Osteocyte (in vitro differentiated cells): Measurements from ENCODE around the gene CHD9NB. TPM values are rescaled to one million over a fixed set of nuclear protein-coding genes. Genes with fewer than 3 reads are reported as not detected.
A peak's percentile ranks its signal among the peaks of the same experiment; 100 is the strongest.

ENCODE experiments used
- DNase-seq: peaks from one replicate; pipeline ENCODE4 v3.0.0; 2021; ENCODE audit warnings: mixed read lengths; ENCODE audit not compliant: unreplicated experiment; ENCODE audit errors: extremely low spot score
- H3K27ac Mint-ChIP-seq: one replicate; pipeline ENCODE4 v1.8.0; 2021; ENCODE audit warnings: mild to moderate bottlenecking, mixed read lengths; ENCODE audit not compliant: unreplicated experiment
- H3K27me3 Mint-ChIP-seq: one replicate; pipeline ENCODE4 v1.8.0; 2021; ENCODE audit warnings: mixed read lengths; ENCODE audit not compliant: unreplicated experiment
- H3K36me3 Mint-ChIP-seq: one replicate; pipeline ENCODE4 v1.8.0; 2021; ENCODE audit warnings: mixed read lengths; ENCODE audit not compliant: unreplicated experiment
- H3K4me1 Mint-ChIP-seq: one replicate; pipeline ENCODE4 v1.8.0; 2021; ENCODE audit warnings: mixed read lengths; ENCODE audit not compliant: unreplicated experiment
- H3K4me3 Mint-ChIP-seq: one replicate; pipeline ENCODE4 v1.8.0; 2021; ENCODE audit warnings: mild to moderate bottlenecking, moderate library complexity, mixed read lengths; ENCODE audit not compliant: unreplicated experiment
- H3K9me3 Mint-ChIP-seq: one replicate; pipeline ENCODE4 v1.8.0; 2021; ENCODE audit warnings: mixed read lengths; ENCODE audit not compliant: unreplicated experiment
- total RNA-seq: library from RNA; stranded (reverse); gene quantifications from 2 replicates; pipeline ENCODE4 v1.2.1, GENCODE V29; 2021
- TF ChIP-seq, protein P1 (sequence below): fragments of 200-600 bp; sonication (generic); IDR thresholded peaks from 2 replicates; pipeline ENCODE4 v1.5.0; 2021; ENCODE audit warnings: antibody characterized with exemption, mild to moderate bottlenecking, moderate library complexity

CHD9NB gene
- total RNA-seq, 1 donor from 2014 or later: 4.8 TPM

DNA sequence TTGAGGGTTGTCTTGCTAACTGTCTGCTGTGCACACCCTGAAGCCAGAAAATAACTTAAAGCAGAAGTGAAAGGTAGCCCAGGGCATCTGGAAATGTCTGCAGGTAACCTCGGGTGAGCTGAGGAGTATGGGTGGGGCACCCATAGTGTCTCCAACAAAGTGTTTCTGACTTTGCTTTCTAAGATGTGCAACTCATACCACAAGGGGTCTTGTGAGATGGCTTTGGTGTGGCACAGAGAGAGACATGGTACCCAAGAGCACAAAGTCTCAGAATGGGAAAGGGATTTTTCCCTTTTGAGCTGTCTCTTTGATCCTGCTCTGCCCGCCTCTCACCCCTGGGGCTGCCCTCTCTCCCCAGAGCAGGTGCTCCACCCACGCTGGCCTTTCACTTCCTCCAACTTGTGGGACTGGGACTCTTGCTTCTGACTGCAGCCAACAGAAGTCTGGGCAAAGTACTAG lies 9.0 kb upstream of the CHD9NB start:
- peaks cover 3% of the 10 kb centered on the region for H3K36me3 Mint-ChIP-seq
- H3K4me1 Mint-ChIP-seq: peaks cover 41% of the 10 kb centered on the region
- peak overlapping the region; percentile 23 for H3K27ac Mint-ChIP-seq
- no peak overlapping the region for H3K4me3 Mint-ChIP-seq
- H3K27me3 Mint-ChIP-seq: no peaks in the 10 kb centered on the region
- no peak for DNase-seq
- no peaks in the 10 kb centered on the region for H3K9me3 Mint-ChIP-seq
- TF ChIP-seq, protein P1, sequence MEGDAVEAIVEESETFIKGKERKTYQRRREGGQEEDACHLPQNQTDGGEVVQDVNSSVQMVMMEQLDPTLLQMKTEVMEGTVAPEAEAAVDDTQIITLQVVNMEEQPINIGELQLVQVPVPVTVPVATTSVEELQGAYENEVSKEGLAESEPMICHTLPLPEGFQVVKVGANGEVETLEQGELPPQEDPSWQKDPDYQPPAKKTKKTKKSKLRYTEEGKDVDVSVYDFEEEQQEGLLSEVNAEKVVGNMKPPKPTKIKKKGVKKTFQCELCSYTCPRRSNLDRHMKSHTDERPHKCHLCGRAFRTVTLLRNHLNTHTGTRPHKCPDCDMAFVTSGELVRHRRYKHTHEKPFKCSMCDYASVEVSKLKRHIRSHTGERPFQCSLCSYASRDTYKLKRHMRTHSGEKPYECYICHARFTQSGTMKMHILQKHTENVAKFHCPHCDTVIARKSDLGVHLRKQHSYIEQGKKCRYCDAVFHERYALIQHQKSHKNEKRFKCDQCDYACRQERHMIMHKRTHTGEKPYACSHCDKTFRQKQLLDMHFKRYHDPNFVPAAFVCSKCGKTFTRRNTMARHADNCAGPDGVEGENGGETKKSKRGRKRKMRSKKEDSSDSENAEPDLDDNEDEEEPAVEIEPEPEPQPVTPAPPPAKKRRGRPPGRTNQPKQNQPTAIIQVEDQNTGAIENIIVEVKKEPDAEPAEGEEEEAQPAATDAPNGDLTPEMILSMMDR: no peak

DNA sequence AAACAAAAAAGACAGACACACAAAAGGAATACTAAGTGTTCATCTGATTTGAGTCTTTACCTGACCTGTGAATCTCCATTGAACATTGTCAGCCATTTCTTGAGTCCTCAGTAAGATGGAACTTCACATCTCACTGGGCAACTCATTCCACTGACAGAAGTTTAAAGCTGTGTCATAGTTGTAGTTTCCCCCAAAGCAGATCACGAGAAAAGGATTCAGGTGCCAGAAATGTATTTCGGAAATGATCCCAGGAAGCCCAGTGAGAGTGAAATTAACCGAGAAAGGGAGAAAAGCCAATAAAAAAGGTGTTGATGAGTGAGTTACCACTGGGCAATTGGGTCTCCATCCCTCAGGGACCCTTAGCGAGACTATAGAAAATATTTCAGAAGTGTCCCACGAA lies 8.6 kb upstream of the CHD9NB start:
- H3K27ac Mint-ChIP-seq: peak overlapping the region; percentile 54
- TF ChIP-seq, protein P1: no peak
- no peak overlapping the region for H3K4me3 Mint-ChIP-seq
- no peaks in the 10 kb centered on the region for H3K27me3 Mint-ChIP-seq
- H3K4me1 Mint-ChIP-seq: peaks cover 45% of the 10 kb centered on the region
- peaks cover under 1% of the 10 kb centered on the region for H3K36me3 Mint-ChIP-seq
- no peak for DNase-seq
- H3K9me3 Mint-ChIP-seq: no peaks in the 10 kb centered on the region

DNA sequence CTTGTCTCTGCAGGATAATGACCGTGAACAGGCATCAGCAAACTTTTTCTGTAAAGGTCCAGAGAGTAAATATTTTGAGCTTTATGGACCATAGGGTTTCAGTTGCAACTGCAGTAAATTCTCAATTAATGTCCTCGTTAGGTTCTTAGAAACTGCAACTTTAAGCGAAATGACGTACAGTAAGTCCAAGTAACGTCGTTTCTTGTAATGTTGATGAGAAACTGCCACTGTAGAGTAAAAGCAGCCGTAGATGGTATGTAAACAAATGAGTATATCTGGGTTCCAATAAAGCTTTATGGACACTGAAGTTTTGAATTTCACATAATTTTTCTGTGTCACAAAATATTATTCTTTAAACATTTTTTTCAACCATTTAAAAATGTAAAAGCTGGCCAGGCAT lies 7.0 kb upstream of the CHD9NB start:
- H3K9me3 Mint-ChIP-seq: no peaks in the 10 kb centered on the region
- H3K27me3 Mint-ChIP-seq: no peaks in the 10 kb centered on the region
- peaks cover 44% of the 10 kb centered on the region for H3K4me1 Mint-ChIP-seq
- no peak overlapping the region for H3K27ac Mint-ChIP-seq
- DNase-seq: no peak
- no peaks in the 10 kb centered on the region for H3K36me3 Mint-ChIP-seq
- TF ChIP-seq, protein P1: no peak
- H3K4me3 Mint-ChIP-seq: no peak overlapping the region

DNA sequence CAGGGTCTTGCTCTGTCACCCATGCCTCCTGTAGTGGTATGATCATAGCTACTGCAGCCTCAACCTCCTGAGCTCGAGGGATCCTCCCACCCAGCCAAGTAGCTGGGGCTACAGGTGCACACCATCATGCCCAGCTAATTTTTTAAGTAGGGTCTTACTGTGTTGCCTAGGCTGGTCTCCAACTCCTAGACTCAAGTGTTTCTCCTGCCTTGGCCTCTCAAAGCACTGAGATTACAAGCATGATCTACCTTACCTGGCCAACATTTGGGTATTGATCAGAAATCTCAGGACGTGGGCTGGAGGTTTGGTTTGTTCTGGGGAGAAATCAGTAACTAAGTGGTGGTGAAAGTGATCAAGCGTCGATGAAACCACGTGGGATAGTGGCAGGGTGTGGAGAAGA lies 6.2 kb upstream of the CHD9NB start:
- peak overlapping the region; percentile 46 for H3K27ac Mint-ChIP-seq
- no peak for DNase-seq
- no peaks in the 10 kb centered on the region for H3K36me3 Mint-ChIP-seq
- H3K27me3 Mint-ChIP-seq: no peaks in the 10 kb centered on the region
- H3K9me3 Mint-ChIP-seq: no peaks in the 10 kb centered on the region
- H3K4me3 Mint-ChIP-seq: no peak overlapping the region
- peaks cover 48% of the 10 kb centered on the region for H3K4me1 Mint-ChIP-seq
- TF ChIP-seq, protein P1: no peak

DNA sequence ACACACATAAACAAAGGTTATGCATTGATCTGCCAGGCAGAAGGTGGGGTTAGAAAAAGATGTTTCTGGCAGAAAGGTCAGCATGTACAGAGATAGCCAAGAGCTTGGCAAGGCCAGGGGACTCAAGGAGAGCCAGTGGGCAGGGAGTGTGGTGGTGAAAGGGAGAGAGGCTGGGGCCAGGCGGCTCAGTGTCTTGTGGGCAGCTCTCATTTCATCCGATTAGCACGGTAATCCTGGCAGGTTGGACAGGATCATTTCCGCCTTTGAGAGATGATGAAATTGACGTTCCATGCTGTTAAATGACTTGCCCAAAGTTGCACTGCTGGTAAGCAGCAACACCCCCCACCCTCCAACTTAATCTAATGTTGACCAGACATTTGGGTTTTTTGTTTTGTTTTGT lies 5.7 kb upstream of the CHD9NB start:
- Mint-ChIP-seq H3K4me1 (peaks cover 52% of the 10 kb centered on the region), H3K4me3 (no peak overlapping the region), H3K36me3 (no peaks in the 10 kb centered on the region), H3K9me3 (no peaks in the 10 kb centered on the region), H3K27me3 (no peaks in the 10 kb centered on the region), H3K27ac (peak overlapping the region; percentile 9)
- DNase-seq: no peak
- TF ChIP-seq, protein P1: no peak
